Keratinocyte (primary cell): ENCODE data around the gene LRRC4C. TPM values are rescaled to one million over a fixed set of nuclear protein-coding genes. Genes with fewer than 3 reads are reported as not detected.

Experiments
- DNase-seq: peaks from one replicate; pipeline ENCODE4 v3.0.0-alpha.2; 2011; ENCODE audit warnings: low read depth, missing footprints, low spot score
- FAIRE-seq: peaks from 2 replicates; lab custom pipeline; 2011; peaks lifted over from hg19 to GRCh38; lab: Jason Lieb, UNC
- H2AFZ ChIP-seq: 2 replicates; pipeline ENCODE4 v1.6.0; 2012; ENCODE audit warnings: low read length, control low read depth, inconsistent platforms; ENCODE audit not compliant: control insufficient read depth
- H3K27ac ChIP-seq: 2 replicates; pipeline ENCODE4 v1.5.1; 2011; ENCODE audit warnings: low read length; ENCODE audit not compliant: control insufficient read depth, insufficient read depth
- H3K27me3 ChIP-seq: 3 replicates; pipeline ENCODE4 v1.6.0; 2011; ENCODE audit warnings: low read length; ENCODE audit not compliant: control insufficient read depth, insufficient read depth; ENCODE audit errors: extremely low read depth
- H3K36me3 ChIP-seq, 2 experiments: 2 replicates in 1 of 2; 3 replicates in 1 of 2; pipeline ENCODE4 v1.5.1; 2011; ENCODE audit warnings: low read length in 2 of 2, mild to moderate bottlenecking in 1 of 2; ENCODE audit not compliant: control insufficient read depth in 2 of 2, insufficient read depth in 2 of 2; ENCODE audit errors: extremely low read depth in 1 of 2
- H3K4me1 ChIP-seq: 3 replicates; pipeline ENCODE4 v1.5.1; 2011; ENCODE audit warnings: low read length; ENCODE audit not compliant: control insufficient read depth, insufficient read depth; ENCODE audit errors: extremely low read depth
- H3K4me2 ChIP-seq: 3 replicates; pipeline ENCODE4 v1.6.0; 2011; ENCODE audit warnings: low read depth, low read length; ENCODE audit not compliant: control insufficient read depth, insufficient read depth; ENCODE audit errors: extremely low read depth
- H3K4me3 ChIP-seq, 3 experiments: fragments of 200-600 bp in 1 of 3; sonication (generic) in 1 of 3; 2 replicates in 2 of 3; 3 replicates in 1 of 3; pipeline ENCODE4 v1.5.1; 2011 to 2016; ENCODE audit warnings: low read length in 3 of 3, mild to moderate bottlenecking in 3 of 3, control low read depth in 2 of 3, inconsistent platforms in 1 of 3, low read depth in 1 of 3, mixed read lengths in 1 of 3, mixed run types in 1 of 3, moderate library complexity in 1 of 3; ENCODE audit not compliant: control insufficient read depth in 2 of 3, insufficient read depth in 2 of 3; ENCODE audit errors: extremely low read depth in 1 of 3
- H3K79me2 ChIP-seq: 2 replicates; pipeline ENCODE4 v1.6.0; 2012; ENCODE audit warnings: low read length; ENCODE audit not compliant: control insufficient read depth, insufficient read depth
- H3K9ac ChIP-seq: 3 replicates; pipeline ENCODE4 v1.6.0; 2011; ENCODE audit warnings: low read length; ENCODE audit not compliant: control insufficient read depth, insufficient read depth; ENCODE audit errors: extremely low read depth
- H3K9me1 ChIP-seq: 3 replicates; pipeline ENCODE4 v1.6.0; 2011; ENCODE audit warnings: low read length; ENCODE audit not compliant: control insufficient read depth, insufficient read depth; ENCODE audit errors: extremely low read depth
- H3K9me3 ChIP-seq: 2 replicates; pipeline ENCODE4 v1.5.1; 2012; ENCODE audit warnings: low read depth, low read length; ENCODE audit not compliant: control insufficient read depth
- H4K20me1 ChIP-seq: 3 replicates; pipeline ENCODE4 v1.6.0; 2011; ENCODE audit warnings: low read length; ENCODE audit not compliant: control insufficient read depth, insufficient read depth; ENCODE audit errors: extremely low read depth
- CTCF ChIP-seq, 3 experiments: IDR thresholded peaks in 1 of 3; conservative IDR thresholded peaks in 1 of 3; optimal IDR thresholded peaks in 1 of 3; 2 replicates in 2 of 3; 3 replicates in 1 of 3; pipeline versions ENCODE3 to v1.5.1; 2011; ENCODE audit warnings: low read length in 3 of 3, mild to moderate bottlenecking in 3 of 3, moderate library complexity in 2 of 3, control low read depth in 1 of 3, inconsistent platforms in 1 of 3; ENCODE audit not compliant: insufficient read depth in 2 of 3; ENCODE audit errors: extremely low read depth in 1 of 3
- EZH2 ChIP-seq: IDR thresholded peaks from one replicate; pipeline ENCODE4 v1.6.1; 2012; ENCODE audit warnings: inconsistent platforms, mild to moderate bottlenecking, low read length, moderate library complexity
- dilution Hi-C: fragments of 300-500 bp; cut with MboI; formaldehyde crosslinking; loops from one replicate; pipeline ENCODE4 v1.7.0; 2020; ENCODE audit warnings: low sequenced_read_pairs; ENCODE audit not compliant: extremely low pct_ligation_motif_present
- polyA plus RNA-seq, 5 experiments: library from polyadenylated mRNA; depleted of rRNA in 3 of 5; stranded (reverse) in 3 of 5; stranded (forward) in 1 of 5; unstranded in 1 of 5; fragments of >200 nt; gene quantifications; 1 replicate in 1 of 5; 2 replicates in 3 of 5; 3 replicates in 1 of 5; pipeline versions ENCODE4 v1.2.1 to v1.2.3, GENCODE V29; 2011 to 2012; ENCODE audit warnings: missing spikeins in 2 of 5, low read depth in 1 of 5, low replicate concordance in 1 of 5

Gene LRRC4C
- polyA plus RNA-seq, 1 donor (not counting 4 experiments of a cell fraction or from before 2014, with no cell fraction given) = not detected

DNA sequence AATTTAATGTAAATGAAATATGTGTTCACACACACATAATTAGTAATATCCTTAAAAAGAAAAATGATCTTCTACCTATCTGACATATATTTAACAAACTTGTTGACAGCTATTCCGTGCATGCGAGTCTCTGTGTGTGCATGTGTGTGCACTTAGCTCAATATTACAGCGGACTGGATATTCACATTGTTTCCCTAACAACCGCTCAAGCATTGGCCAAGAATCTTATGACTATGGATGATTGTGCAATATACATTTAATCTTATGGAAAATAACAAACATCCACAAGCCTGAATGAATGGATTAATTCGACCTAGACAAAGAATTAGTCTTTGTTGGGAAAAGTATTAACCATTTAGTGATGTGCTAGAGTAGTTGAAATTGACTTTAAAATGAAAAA is 1078.6 kb downstream of the LRRC4C start:
- Histone ChIP-seq H3K4me1 (no peaks in the 10 kb centered on the region), H3K27me3 (no peaks in the 10 kb centered on the region), H4K20me1 (no peaks in the 10 kb centered on the region), H3K9ac (no peak overlapping the region), H3K9me1 (no peaks in the 10 kb centered on the region), H3K79me2 (no peaks in the 10 kb centered on the region), H2AFZ (no peak overlapping the region), H3K9me3 (no peaks in the 10 kb centered on the region), H3K27ac (no peak overlapping the region), H3K36me3 (no peaks in the 10 kb centered on the region), H3K4me2 (no peak overlapping the region), H3K4me3 (no peak overlapping the region)
- DNase-seq (no peak), FAIRE-seq (no peak)
- dilution Hi-C loops = no loop called here
- TF ChIP-seq EZH2 (no peak), CTCF (optimal IDR thresholded peaks at IDR 0.05 in 1 of 3, IDR thresholded peaks at IDR 0.05 in 1 of 3, conservative IDR thresholded peaks at IDR 0.05 in 1 of 3; ENCODE audit: extremely low read depth in 1 of 3, insufficient read depth in 2 of 3, low read length in 3 of 3) (no peak)

GRCh38 chr11:40376331-40376730 is 1083.1 kb downstream of the LRRC4C start:
- H3K27me3 ChIP-seq = no peaks in the 10 kb centered on the region
- H3K9ac ChIP-seq = no peak overlapping the region
- H3K79me2 ChIP-seq = no peaks in the 10 kb centered on the region
- H3K9me3 ChIP-seq = no peaks in the 10 kb centered on the region
- no peak overlapping the region for H3K4me3 ChIP-seq
- H3K4me2 ChIP-seq = no peak overlapping the region
- no peak overlapping the region for H2AFZ ChIP-seq
- no peaks in the 10 kb centered on the region for H3K4me1 ChIP-seq
- no peaks in the 10 kb centered on the region for H3K36me3 ChIP-seq
- no peak overlapping the region for H3K27ac ChIP-seq
- FAIRE-seq (no peak), DNase-seq (no peak)
- no peaks in the 10 kb centered on the region for H4K20me1 ChIP-seq
- dilution Hi-C loops = no loop called here
- no peak for TF ChIP-seq CTCF (optimal IDR thresholded peaks at IDR 0.05 in 1 of 3, IDR thresholded peaks at IDR 0.05 in 1 of 3, conservative IDR thresholded peaks at IDR 0.05 in 1 of 3; ENCODE audit: extremely low read depth in 1 of 3, insufficient read depth in 2 of 3, low read length in 3 of 3)
- no peak for TF ChIP-seq EZH2
- no peaks in the 10 kb centered on the region for H3K9me1 ChIP-seq
